Activated T-cell treated with anti-CD3 and anti-CD28 coated beads, Interleukin-2, amount 50 U/mL, for 72 hours (primary cell): Measurements from ENCODE around the gene CTXND2. TPM values are rescaled to one million over a fixed set of nuclear protein-coding genes. Genes with fewer than 3 reads are reported as not detected.
A peak's percentile ranks its signal among the peaks of the same experiment; 100 is the strongest.
"Not testable (repeated sequence)": the region's sequence is repeated elsewhere in the genome, so short reads cannot be mapped to it uniquely, and the experiment has no call there.

Experiments used
- ATAC-seq, 2 donors: fragments of 150-1000 bp; cut with Tn5 transposase; replicated peaks in 1 of 2; 2 replicates each; pipeline ENCODE4 v1.10.0; 2021; ENCODE audit warnings: moderate library complexity in 2 of 2, mild to moderate bottlenecking in 1 of 2
- DNase-seq, 2 donors: peaks; one replicate each; pipeline ENCODE4 v3.0.0; 2021 to 2022; ENCODE audit warnings: mixed read lengths in 1 of 2
- H3K27ac Mint-ChIP-seq: one replicate; pipeline ENCODE4 v1.8.0; 2022; ENCODE audit warnings: mild to moderate bottlenecking, moderate library complexity, mixed read lengths
- H3K27me3 Mint-ChIP-seq: one replicate; pipeline ENCODE4 v1.8.0; 2022; ENCODE audit warnings: low read depth, mixed read lengths
- H3K36me3 Mint-ChIP-seq, 2 donors: one replicate each; pipeline ENCODE4 v1.8.0; 2022; ENCODE audit warnings: mixed read lengths in 2 of 2, mild to moderate bottlenecking in 1 of 2; ENCODE audit not compliant: insufficient read depth in 2 of 2
- H3K4me1 Mint-ChIP-seq: one replicate; pipeline ENCODE4 v1.8.0; 2022; ENCODE audit warnings: low read depth, mixed read lengths
- H3K4me3 Mint-ChIP-seq, 2 donors: one replicate each; pipeline ENCODE4 v1.8.0; 2022; ENCODE audit warnings: mild to moderate bottlenecking in 2 of 2, mixed read lengths in 2 of 2, moderate library complexity in 2 of 2
- H3K9me3 Mint-ChIP-seq, 2 donors: one replicate each; pipeline ENCODE4 v1.8.0; 2022; ENCODE audit warnings: mixed read lengths in 2 of 2
- total RNA-seq, 2 donors: library from RNA; stranded (reverse); gene quantifications; one replicate each; pipeline ENCODE4 v1.2.3, GENCODE V29; 2022

Gene CTXND2
- total RNA-seq, 2 donors from 2014 or later, result not detected

- Mint-ChIP-seq H3K4me1 (peaks cover 12% of the 10 kb centered on the region), H3K36me3 (no peaks in the 10 kb centered on the region), H3K9me3 (no peaks in the 10 kb centered on the region), H3K27me3 (no peaks in the 10 kb centered on the region), H3K4me3 (no peak overlapping the region), H3K27ac (no peak overlapping the region)
- DNase-seq, result no peak
- no peak for ATAC-seq
These were observed 15.8 kb downstream of the CTXND2 start for GRCh38 chr1:150902751-150903150.

- Mint-ChIP-seq H3K4me1 (peaks cover 19% of the 10 kb centered on the region), H3K27me3 (no peaks in the 10 kb centered on the region), H3K4me3 (no peak overlapping the region), H3K27ac (no peak overlapping the region), H3K9me3 (peaks cover 0 to 2% of the 10 kb centered on the region in 2 donors), H3K36me3 (no peaks in the 10 kb centered on the region)
- DNase-seq (no peak), ATAC-seq (no peak)
These were observed 18.4 kb downstream of the CTXND2 start for GRCh38 chr1:150905301-150905700.

DNA sequence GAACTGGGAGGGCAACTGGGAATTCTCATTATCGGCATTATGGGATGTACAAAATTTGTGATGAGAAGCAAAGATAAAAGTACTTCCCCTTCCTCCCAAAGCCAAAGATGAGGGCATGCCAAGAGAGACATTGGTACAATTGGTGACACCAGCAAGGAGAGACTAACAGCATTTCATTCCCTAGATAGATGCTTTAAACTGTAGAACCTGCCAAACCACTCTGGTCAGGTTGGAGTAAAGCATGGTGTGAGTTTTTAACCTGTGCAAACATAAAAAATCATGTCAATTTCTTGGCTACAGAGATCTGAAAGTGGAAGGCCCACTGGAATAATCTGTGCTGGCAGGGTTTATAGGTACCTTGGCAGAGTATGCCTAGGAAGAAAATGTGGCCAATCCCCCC is 19.4 kb downstream of the CTXND2 start:
- Mint-ChIP-seq H3K9me3 (peaks cover 0 to 2% of the 10 kb centered on the region in 2 donors), H3K36me3 (no peaks in the 10 kb centered on the region), H3K27me3 (no peaks in the 10 kb centered on the region), H3K4me1 (peaks cover 19% of the 10 kb centered on the region), H3K27ac (no peak overlapping the region), H3K4me3 (no peak overlapping the region)
- no peak for ATAC-seq
- DNase-seq, result no peak

GRCh38 chr1:150906813-150907212 is 19.9 kb downstream of the CTXND2 start:
- no peak overlapping the region for H3K27ac Mint-ChIP-seq
- no peaks in the 10 kb centered on the region for H3K27me3 Mint-ChIP-seq
- H3K36me3 Mint-ChIP-seq, result no peaks in the 10 kb centered on the region
- ATAC-seq (no peak), DNase-seq (no peak)
- H3K4me3 Mint-ChIP-seq, result no peak overlapping the region
- peaks cover 0 to 2% of the 10 kb centered on the region in 2 donors for H3K9me3 Mint-ChIP-seq
- peaks cover 19% of the 10 kb centered on the region for H3K4me1 Mint-ChIP-seq

DNA sequence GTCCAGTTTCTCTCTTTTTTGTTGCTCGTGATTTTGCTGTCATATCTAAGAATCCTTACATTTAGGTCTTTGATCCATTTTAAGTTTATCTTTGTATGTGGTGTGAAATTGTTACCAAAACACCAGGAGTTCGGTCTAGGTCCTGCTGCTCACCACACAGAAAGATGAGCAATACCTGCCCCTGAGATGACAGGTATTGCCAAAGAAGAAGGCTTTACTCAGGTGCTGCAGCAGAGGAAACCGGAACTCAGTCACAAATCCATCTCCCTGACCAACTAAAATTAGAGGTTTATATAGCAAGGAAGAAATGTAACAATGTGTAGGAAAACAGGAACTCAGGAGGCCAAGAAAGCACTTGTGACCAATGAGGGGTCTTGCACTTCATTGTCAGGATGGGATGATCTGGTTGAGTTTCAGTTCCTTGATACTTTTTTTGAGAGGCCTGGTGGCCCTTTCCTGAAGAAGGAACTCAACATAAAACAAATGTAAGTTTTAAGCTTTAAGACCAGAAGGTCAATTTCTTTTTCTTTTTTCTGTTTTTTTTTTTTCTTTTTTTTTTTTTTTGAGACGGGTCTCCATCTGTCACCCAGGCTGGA is 22.7 kb downstream of the CTXND2 start:
- Mint-ChIP-seq H3K4me1 (peaks cover 19% of the 10 kb centered on the region), H3K9me3 (peaks cover 0 to 2% of the 10 kb centered on the region in 2 donors), H3K4me3 (no peak overlapping the region), H3K27ac (peak overlapping the region; percentile 25), H3K27me3 (no peaks in the 10 kb centered on the region), H3K36me3 (no peaks in the 10 kb centered on the region)
- ATAC-seq, result no peak
- DNase-seq, result no peak

- DNase-seq (no peak), ATAC-seq (no peak)
- Mint-ChIP-seq H3K4me1 (peaks cover 7% of the 10 kb centered on the region), H3K27ac (no peak overlapping the region), H3K36me3 (no peaks in the 10 kb centered on the region), H3K9me3 (peaks cover 0 to 2% of the 10 kb centered on the region in 2 donors), H3K4me3 (no peak overlapping the region), H3K27me3 (no peaks in the 10 kb centered on the region)
These were observed 25.7 kb downstream of the CTXND2 start for GRCh38 chr1:150912623-150913022.

- ATAC-seq (no peak), DNase-seq (no peak)
- H3K4me1 Mint-ChIP-seq, result peaks cover 6% of the 10 kb centered on the region
- no peaks in the 10 kb centered on the region for H3K9me3 Mint-ChIP-seq
- no peaks in the 10 kb centered on the region for H3K36me3 Mint-ChIP-seq
- no peaks in the 10 kb centered on the region for H3K27me3 Mint-ChIP-seq
- no peak overlapping the region for H3K4me3 Mint-ChIP-seq
- H3K27ac Mint-ChIP-seq, result no peak overlapping the region
These were observed 30.5 kb downstream of the CTXND2 start for GRCh38 chr1:150917387-150917786.

DNA sequence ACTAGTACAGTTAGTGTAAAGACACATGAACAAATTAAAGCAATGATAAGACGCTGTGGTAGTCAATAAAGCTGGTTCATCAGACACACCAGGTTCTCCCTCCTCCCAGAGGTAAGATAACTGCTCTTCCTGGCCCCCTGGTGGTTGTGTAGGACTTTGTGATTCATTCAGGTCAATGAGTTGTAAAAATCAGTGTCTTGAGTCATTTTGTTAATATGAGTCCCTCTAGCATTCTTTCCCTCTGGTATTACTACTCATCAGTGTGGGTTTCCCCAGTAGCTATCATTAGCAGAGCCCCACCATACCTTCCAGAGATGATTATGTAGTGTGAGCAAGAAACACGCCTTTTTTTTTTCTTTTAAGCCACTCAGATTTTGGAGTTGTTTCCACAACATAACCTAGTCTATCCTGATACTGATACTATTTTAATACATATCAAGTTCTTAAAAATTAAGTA is 35.6 kb downstream of the CTXND2 start:
- Mint-ChIP-seq H3K27me3 (no peaks in the 10 kb centered on the region), H3K4me3 (peak overlapping the region; percentile 29 to 51), H3K4me1 (peaks cover 31% of the 10 kb centered on the region), H3K27ac (peak overlapping the region; percentile 60), H3K9me3 (no peaks in the 10 kb centered on the region), H3K36me3 (peaks cover under 1 to 3% of the 10 kb centered on the region in 2 donors)
- DNase-seq, result peak; percentile 84 to 87
- ATAC-seq, result peak; percentile 90 to 92

DNA sequence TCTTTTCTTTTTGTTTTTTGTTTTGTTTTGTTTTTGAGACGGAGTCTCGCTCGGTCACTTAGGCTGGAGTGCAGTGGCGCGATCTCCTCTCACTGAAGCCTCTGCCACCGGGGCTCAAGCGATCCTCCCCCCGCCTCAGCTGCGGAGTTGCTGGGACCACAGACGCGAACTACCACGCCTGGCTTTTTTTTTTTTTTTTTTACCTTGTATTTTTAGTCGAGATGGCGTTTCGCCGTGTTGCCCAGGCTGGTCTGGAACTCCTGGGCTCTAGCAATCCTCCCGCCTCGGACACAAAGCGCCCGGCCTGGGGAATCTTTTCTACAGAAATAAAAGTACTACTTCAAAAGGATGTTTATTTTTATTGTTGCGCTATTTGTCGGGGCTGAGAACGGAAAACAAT is 38.1 kb downstream of the CTXND2 start:
- Mint-ChIP-seq H3K27me3 (no peaks in the 10 kb centered on the region), H3K9me3 (no peaks in the 10 kb centered on the region), H3K4me3 (peak overlapping the region; percentile 95 to 97), H3K27ac (no peak overlapping the region), H3K4me1 (peaks cover 38% of the 10 kb centered on the region), H3K36me3 (peaks cover 12 to 18% of the 10 kb centered on the region in 2 donors)
- ATAC-seq (no peak), DNase-seq (peak in 1 of 2 donors; percentile 8)

DNA sequence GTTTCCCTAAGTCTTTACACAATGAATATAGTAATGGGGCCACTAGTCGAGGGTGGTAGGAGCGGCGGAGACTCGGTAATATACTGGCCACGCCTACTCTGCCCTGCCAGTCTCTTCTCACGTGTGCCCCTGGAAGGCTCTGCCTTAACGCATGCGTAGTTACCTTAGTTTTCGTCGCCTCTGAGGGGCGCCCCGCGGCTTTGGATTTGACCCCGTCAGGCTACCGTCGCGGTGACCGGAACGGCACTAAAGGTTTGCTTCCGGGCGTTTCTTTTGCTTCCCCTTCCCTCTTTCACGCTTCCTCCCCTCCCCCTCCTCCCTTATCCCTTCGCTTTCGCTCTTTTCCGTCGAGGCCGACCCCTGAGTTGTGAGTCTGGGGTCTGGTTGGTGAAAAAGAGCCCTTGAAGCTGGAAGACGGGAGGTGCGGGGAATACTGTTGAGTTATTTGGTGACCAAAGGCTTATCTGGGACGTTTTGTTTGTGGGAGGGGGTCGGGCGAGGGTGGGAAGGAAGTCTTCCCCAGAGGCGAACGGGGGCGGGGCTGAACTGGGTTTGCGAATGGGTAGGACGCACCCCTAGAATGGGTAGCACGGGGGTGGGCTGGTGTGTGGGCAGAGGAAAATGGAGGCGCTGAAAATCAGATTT is 39.3 kb downstream of the CTXND2 start, which contains the start of gene SETDB1:
Gene SETDB1, plus strand, starts transcription at position 267 of the 645 bp plus-strand sequence. CDS start 1,352 bp downstream, outside the sequence.
- Mint-ChIP-seq H3K27ac (peak within 1 kb of the TSS; percentile 98), H3K4me1 (peaks cover 39% of the 10 kb centered on the region), H3K27me3 (no peaks in the 10 kb centered on the region), H3K4me3 (peak within 1 kb of the TSS; percentile 95 to 97), H3K36me3 (peaks cover 15 to 25% of the 10 kb centered on the region in 2 donors), H3K9me3 (no peaks in the 10 kb centered on the region)
- ATAC-seq (peak; percentile 87 to 88), DNase-seq (peak; percentile 93 to 96)

DNA sequence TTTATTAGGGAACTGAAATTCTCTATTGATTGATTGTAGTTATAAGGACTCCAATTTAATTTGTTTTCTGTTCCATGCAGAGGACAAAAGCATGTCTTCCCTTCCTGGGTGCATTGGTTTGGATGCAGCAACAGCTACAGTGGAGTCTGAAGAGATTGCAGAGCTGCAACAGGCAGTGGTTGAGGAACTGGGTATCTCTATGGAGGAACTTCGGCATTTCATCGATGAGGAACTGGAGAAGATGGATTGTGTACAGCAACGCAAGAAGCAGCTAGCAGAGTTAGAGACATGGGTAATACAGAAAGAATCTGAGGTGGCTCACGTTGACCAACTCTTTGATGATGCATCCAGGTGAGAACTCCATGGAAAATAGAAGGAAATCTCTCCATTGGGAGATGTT is 40.7 kb downstream of the CTXND2 start:
- DNase-seq (no peak), ATAC-seq (no peak)
- Mint-ChIP-seq H3K36me3 (peaks cover 22 to 36% of the 10 kb centered on the region in 2 donors), H3K4me1 (peaks cover 31% of the 10 kb centered on the region), H3K27me3 (no peaks in the 10 kb centered on the region), H3K9me3 (peaks cover 0 to 2% of the 10 kb centered on the region in 2 donors), H3K27ac (peak overlapping the region; percentile 98), H3K4me3 (peak overlapping the region; percentile 95 to 97)

GRCh38 chr1:150928286-150928685 is 41.4 kb downstream of the CTXND2 start:
- Mint-ChIP-seq H3K4me3 (no peak overlapping the region), H3K9me3 (peaks cover 0 to 2% of the 10 kb centered on the region in 2 donors), H3K36me3 (peaks cover 24 to 40% of the 10 kb centered on the region in 2 donors), H3K4me1 (peaks cover 24% of the 10 kb centered on the region), H3K27me3 (no peaks in the 10 kb centered on the region), H3K27ac (no peak overlapping the region)
- DNase-seq, result no peak
- ATAC-seq, result no peak

GRCh38 chr1:150928775-150929174 is 41.8 kb downstream of the CTXND2 start:
- H3K27me3 Mint-ChIP-seq, result not testable (repeated sequence)
- Mint-ChIP-seq H3K36me3 (peaks cover 24 to 41% of the 10 kb centered on the region in 2 donors), H3K4me1 (peaks cover 23% of the 10 kb centered on the region)

More at GRCh38 chr1:150928775-150929174, 41.8 kb downstream of the CTXND2 start:
- H3K4me3 Mint-ChIP-seq, DNase-seq, H3K9me3 Mint-ChIP-seq, ATAC-seq, H3K27ac Mint-ChIP-seq: not testable (repeated sequence)
